NK-92 (cell line): Measurements from ENCODE around the gene STXBP5.

Experiments used
- DNase-seq: peaks from one replicate; lab custom pipeline; 2025; ENCODE audit not compliant: unreplicated experiment; lab: John Stamatoyannopoulos, UW

The STXBP5 gene

DNA sequence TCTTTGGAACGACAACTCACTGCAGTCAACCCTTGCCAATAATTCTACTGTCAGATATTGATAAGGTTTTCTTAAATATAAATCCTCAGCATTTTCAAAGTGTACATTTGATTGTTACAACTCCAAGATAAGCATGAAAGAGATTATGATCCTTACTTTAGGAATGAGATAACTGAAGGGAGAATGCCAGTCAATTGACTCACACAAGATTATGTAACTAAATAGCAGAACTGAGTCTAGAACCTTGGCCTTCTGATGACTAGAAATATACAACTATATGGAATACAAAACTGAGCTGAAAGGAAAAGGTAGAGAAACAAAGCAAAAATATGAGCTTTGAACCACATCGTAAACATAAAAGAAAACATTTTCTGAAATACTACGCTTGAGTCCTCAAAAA lies 26.9 kb upstream of the STXBP5 start:
- no peak for DNase-seq

DNA sequence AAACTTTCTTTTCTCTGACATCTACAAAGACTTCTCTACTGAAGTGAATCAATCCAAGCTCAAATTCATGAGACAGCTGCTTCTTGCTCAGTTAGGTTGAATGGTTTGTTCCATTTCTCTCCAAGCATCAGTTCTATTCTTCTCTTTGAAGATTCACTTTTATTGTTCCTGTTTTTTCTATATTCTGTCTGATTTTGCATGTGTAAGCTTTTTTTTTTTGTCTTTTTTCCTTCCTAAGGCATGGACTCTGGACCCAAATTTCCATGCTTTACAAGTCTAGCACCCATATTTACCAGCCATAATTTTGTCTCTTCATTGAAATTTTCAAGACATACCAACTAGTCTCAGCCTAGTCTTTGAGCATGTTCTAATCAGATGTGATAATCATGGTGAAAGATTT lies 25.9 kb upstream of the STXBP5 start:
- DNase-seq = no peak

DNA sequence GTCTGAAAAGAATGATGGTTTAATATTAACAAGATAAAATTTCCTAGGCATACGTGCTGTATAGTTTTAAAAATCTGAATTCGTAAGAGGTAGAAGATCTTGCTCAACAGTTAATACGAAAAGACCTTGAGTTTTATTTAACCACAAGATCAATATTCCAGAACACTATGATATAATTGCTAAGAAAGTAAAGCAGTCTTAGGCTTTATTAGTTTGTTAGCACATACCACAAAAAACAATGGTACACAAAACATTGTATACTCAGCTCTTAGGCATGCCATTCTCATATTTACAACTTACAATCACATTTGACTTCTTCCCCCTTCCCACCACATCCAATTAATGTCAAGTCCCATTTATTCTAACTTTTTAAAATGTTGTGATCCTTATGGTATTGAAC lies 24.4 kb upstream of the STXBP5 start:
- DNase-seq = no peak

DNA sequence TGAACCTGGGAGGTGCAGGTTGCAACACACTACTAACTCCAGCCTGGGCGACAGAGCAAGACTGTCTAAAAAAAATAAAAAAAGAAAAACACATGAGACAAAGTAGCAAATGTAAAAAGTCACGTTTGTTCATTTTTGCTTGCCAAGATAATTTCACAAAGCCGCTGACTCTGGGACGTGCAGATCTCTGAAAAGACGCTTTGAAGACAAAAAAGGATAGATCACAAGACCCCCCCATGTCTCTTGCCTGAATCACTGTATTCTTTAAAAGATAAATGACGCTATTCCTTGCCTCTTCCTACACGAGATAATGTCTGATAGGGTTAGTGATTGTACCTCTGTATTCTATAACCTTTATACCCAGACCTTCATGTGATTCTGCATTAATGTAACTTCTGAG lies 23.3 kb upstream of the STXBP5 start:
- DNase-seq = no peak

DNA sequence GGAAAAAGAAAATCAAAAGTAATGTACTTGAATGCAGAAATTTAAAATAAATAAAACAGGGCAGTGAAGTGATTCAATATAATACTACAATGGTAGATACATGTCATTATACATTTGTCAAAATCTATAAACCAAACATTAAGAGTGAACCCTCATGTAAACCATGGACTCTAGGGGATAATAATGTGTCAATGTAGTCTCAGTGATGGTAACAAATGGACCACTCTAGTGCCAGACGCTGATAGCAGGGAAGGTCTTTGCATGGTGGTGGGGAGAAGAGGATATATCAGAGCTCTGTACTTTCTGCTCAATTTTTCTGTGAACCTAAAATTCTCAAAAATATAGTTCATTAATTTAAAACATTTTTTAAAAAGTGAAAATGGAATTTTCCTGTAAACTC lies 19.8 kb upstream of the STXBP5 start:
- no peak for DNase-seq

DNA sequence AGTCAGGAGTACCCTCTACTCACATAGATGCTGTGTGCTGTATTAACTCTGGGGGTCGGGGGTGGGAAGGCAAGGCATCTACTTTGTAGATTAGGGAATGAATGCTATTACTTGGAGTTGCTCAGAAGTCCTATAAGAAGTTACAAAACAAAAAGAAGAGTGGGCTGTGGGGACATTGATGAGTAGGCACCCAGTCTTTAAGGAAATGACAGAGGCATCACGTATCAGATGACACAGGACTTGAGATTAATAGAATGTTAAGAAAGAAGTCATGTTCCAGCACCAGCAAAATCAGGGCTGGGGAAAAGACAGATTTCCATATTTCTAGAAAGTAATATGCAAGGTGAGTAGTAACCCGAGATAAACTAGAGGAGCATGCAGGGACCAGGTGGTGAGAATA lies 19.0 kb upstream of the STXBP5 start:
- no peak for DNase-seq

DNA sequence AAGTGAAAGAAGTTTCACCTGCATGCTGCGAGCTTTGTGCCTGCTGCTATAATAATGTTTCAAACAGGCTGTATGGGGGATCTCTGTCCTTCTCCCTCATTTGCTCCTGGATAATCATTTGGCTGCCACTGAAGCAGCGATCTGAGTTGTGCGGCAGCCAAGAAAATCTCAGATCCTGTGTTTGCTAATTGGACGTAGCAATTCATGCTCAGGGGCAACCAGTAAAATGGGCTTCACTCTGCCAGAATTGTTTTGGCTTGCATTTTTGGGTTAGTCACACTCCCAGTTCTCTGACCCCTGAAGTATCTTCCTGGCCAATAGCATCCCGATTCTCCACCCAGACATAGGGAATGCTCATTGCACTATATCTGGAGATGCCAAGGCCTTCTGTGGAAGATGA lies 13.7 kb upstream of the STXBP5 start:
- no peak for DNase-seq

DNA sequence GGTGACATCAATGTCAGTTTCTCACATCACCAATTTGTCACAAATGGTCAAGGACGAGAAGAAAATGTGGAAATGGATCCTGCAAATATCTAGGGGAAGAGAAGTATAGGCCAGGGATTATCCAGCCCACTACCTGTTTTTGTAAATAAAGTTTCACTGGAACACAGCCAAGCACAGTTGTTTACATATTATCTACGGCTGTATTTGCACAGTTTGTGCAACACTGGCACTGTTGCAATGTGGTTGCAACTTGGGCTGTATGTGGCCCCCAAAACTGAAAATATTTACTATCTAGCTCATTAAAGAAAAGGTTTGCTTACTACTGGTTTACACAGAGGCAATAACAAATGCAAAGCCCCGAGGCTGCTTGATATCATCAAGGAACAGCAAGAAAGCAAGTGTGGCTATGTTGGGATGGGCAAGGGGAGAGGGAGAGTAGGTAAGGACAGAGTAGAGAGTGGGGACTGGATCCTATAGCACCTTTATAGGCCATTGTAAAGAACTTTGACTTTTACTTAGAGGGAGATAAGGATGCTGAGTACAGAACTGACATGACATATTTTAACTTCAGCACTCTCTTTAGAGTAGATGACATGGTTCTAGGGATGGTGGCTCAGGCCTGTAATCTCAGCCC lies 11.8 kb upstream of the STXBP5 start:
- no peak for DNase-seq

DNA sequence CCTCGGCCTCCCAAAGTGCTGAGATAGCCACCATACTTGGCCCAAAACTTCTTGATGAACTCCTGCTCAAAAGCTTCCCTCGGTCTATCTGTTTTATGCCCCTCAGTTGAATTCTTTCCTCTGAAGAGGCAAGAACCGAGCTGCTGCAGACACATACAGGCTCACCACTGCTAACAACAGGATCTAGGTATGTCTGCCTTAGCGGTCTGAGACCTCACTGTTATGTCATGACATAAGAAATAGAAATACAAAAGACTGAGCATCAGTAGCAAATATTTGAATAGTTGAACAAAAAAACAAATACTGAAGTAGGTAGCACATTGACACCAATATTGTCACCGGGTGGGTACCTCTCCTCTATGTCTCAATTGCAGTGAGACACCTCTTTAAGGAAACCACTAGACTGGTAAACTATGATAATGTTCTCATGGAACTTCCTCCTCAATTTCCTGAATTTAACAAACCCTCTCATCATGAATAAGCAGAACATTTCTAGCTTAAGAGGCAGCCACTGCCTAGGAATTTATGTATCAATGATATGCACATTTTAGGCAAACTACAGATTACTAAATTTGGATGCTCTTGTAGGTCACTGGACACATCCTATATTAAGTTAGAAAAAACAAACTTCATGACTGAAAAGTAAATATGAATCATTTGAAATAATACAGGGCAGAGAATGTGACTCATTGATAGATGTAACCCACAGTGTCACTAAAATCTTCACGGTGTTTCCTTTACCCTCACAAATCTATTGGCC lies 9.4 kb upstream of the STXBP5 start:
- no peak for DNase-seq

DNA sequence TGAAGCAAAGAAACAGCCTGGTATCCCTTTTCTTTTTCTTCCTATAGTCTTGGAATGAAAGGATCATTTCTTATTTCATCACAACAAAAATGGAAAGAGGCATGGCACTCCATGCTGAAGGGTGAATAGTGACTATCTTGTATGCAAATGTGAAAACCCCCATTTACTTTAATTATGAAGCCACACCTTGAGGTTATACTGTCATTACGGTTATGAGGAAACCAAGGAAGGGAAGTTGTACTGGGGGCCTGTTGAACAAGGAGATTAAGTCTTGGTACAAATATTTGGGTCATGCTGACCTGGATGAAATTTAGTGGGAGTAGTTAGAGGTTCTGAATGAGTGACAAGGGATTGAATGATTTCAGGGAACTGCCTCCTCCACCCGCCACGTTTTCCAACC lies 8.7 kb upstream of the STXBP5 start:
- DNase-seq = no peak

DNA sequence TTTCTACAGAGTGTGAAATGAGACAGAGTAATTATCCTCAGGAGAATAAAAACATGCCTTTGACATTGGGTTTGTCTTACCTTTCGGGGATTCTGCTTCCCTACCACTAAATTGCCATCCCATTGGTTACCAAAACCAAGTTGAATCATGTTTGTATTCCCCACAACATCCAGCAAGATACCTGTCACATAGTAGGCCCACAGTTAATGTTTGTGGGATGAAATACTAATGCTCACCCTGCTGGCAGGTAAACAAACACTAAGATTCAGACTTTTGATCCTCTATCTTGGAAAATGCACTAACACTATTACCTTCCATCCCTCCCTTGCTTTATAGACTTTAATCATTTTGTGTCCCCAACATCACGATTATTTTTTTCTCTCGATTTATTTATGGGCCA lies 8.2 kb upstream of the STXBP5 start:
- DNase-seq = no peak

DNA sequence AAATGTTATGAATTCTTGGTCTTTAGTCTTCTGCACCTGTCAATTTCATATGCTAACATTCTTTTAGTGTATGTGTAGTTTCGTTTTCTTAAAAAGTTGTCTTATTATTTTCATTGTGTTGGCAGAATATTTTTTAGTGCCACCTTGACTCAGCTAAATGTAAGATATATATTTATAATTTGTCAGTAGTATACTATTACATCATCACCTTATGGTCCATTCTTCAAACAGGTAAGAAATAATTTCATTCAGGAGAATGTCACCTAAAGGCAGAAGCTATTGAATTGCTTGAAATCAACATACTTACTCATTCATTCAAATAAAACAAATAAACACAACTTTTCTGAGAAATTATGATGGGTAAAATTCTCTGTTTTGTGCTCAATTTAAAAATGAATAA lies 3.5 kb upstream of the STXBP5 start:
- DNase-seq = no peak

DNA sequence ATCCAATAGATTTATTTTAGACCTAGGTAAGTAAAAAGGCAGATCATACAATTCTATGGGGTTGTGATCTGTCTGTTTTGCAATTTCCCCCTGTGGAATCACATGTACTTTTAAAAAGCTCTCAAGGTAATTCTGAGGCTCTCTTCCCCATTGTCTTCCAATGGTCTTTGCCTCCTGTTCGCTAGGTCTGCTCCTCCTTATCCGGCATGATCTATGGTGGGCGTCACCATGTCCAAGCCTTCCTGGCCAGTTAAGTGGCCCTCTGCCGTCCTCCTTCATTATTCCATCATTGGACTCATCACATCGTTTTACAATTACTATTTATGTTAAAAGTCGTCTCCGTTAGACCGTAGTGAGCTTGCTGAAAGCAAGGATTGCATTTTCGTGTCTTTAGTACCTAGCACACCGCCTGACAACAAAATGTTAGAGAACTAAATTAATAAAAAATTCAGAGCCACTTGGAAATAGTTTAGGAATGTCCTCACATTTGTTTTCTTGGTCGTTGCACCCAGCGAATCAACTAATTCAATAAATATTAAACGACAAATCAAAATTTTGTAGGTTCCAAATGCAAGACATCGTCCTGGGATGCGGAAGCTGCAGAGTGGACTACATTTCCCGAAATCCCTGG lies 2.2 kb upstream of the STXBP5 start:
- no peak for DNase-seq

DNA sequence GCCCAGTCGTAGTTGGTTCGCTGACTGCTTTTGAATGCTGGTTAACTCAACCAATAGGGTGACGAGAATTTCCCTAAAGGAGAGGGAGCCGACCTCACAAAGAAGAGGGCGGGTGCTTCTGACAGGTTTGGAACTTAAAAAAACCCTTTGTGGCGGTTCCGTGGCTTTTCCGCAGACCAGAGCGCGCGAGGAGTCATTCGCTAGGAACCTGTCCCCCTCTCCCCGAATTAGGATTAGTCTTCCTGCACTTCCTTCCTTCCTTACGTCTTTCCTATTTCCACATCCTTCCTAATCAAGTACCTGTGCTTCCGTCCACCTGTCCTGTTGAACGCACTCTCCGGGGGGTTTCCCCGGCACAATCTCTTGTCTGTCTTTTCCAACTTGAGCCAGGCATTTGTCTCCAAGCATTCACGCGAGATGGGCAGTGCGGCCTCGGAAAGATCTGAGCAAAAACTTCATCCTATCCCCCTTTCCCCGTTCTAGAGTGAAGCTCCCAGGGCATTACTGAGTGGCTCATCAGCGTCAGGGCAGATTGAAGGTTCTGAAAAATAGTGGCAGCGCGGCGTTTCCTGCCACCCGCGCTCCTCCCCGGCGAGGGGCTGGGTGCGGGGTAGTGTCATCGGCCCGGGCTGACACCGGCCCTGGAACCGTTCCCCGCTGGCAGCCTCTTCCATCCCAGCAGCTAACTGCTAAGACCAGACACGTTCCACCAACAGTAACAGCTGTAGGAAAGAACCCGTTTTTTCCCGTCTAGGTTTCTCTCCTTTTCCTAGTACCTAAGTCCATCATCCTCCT lies 1.5 kb upstream of the STXBP5 start:
- DNase-seq = peak; percentile 25

DNA sequence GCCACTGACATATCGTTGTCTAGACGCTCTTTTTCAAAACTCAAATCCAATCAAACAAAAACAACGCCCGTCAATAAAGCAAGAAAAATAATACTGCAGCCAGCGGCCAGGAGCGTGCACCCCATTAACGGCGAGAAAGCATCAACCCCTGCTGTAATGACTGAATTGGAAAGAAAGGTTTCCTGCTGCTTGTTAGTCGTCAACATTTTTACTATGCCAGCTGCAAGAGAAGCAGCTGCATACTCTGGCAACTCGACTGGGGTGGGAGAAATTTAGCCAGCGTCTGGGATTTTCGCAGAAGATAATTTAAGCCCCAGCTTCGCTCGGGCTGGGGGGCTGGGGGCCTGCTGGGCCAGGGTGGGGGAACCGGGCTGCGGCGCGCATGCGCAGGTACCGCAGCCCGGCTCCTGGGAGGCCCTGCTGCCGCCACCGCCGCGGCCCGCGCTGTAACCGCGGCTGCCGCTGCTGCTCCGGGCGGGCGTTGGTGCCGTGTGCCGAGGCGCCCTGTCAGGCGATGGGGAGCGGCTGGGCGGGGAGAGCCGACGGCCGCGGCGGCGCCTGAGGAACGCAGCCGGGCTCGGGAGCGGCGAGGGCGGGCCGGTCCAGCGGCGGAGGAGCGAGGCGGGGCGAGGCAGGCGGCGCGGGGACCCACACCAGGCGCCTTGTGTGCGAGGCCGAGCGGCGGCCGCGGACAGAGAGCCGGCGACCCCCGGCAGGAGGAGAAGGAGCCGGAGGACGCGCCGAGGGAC lies 732 bp upstream of the STXBP5 start:
- no peak for DNase-seq

DNA sequence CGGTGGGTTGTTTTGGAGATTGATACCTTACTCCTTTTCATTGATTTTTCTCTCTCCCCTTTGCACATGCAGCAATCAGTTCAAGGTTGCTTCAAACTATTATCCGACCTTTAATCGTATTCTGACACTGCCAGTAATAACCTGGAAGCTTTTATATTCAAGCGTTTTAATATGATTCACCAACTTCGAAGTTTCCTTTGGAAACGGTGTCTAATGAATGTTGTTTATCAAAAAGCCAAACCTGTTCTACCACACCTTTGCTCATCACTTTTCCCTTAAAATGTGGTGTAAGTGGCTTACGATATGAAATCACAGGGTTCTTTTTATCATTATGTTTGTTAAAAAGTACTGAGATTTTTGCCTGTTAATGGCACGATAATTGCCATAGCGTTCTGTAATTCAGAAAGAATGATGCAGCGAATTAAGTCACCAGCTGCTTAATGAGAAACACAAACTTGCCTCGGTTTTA lies 660 bp downstream of the STXBP5 start:
- DNase-seq = no peak

DNA sequence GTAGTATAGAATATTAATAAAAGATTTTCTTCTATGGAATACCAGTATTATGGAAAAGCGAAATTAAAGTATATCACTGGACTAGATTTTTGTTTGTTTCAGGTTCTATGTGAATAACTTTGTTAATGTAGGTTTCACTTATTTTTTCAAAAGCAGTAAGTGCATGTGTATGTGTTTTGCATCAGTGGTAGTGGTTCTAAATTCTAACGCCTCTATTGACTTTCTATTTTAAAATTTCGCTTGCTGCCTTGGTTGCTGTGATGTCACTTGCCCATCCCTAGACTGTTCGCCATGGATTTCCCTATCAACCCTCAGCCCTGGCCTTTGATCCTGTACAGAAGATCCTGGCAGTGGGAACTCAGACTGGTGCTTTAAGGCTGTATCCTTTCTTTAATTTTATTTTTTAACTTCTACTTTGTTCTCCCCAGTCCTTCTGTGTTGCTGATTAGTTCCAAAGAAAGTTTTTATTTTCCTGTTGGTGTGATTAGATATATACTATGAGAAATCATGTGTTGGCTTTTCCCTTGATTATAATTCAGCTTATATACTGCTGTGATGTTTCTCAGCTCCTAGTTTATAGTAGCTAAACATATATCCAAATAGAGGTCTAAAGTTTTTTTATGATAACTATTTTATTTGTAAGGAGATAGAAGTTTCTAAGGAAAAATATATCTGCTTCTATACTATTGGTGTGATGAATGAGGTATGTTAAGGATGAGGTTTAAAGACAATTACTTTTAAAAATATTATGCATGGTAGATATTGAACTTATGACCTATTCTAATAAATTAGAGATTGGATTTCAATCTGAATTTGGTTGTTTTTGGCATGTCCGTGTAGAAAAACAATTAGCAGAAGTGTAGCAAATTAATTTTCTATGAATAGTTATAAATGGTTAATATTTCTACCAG lies 1.7 kb downstream of the STXBP5 start:
- DNase-seq = no peak

DNA sequence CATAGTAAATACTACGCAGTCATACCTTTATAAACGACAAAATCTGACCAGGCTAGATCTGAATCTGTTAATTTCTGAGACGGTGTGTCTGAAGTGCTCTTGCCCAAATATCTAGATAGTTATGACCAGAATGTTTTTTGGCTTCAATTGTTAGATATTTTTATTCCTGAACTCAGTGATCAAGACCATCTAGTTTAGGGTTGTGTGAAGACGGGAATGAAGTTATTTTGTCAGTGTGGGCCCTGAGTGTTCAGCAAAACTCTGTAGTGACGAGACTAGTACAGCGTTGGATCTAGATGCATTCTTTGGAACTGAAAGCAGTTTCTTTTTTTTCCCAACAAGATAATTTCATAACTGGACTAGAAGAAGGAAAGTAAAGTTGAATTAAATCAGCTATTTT lies 3.1 kb downstream of the STXBP5 start:
- DNase-seq = no peak

DNA sequence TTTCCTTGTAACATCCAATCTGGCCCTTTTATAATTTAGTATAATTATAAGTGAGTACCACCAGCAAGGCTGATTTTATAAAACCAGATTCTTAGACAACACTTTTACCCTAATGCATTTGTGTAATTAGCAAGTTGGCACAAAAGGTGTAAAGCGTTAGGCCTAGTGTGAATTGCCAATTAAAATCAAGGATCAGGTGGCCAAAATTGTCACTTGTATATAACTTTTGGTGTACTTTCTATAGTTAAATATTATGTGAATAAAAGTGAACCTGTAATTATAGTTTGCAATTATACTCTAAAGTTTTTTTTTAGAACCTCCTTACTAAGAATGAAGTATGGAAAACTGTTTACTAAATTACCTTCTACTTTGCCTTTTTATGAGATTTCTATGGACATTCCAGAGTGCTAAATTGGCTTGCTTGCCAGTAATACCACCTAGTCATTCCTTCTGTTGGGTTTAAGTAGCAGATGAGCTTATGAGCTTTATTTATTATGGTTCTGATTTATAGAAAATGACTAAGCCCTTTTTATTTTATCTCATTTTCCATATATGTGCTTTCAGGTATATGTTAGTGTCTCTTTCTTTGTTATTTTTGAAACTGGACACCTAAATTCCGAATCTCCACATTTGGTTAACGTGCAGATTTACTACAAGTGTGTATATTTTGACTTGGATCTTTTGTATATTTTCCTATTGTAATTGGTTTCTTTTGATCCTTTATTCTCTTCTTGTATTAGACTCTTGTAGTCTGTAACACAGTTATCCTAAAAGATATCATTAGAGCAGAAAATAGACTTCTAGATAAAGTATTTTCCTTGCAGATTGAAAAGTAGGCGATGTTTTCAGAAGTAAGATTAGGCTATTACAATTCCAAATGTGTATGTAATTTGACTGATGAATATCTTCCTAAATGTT lies 3.9 kb downstream of the STXBP5 start:
- DNase-seq = no peak
